GM19324 (cell line): Measurements from ENCODE around the gene KRTAP10-11.

Experiments
- ATAC-seq: cut with Tn5 transposase; IDR thresholded peaks from one replicate; pipeline ENCODE4 v1.9.1; 2021; ENCODE audit warnings: mild to moderate bottlenecking, moderate library complexity; ENCODE audit not compliant: unreplicated experiment, low FRiP score

KRTAP10-11 gene

DNA sequence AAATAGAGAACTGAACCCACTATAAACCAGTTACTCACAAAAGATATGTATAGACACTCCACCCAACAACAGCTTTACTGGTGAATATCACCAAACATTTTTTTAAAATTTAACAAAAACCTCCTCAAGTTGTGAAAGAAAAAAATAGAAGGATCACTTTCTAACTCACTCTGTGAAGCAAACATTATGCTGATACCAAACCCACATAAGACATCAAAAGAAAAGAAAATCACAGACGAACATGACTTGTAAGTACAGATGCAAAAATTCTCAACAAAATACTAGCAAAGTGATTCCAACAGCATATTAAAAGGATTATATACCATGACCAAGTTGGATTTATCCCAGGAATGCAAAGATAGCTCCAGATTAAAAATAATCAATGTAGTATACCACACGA is 45.5 kb downstream of the KRTAP10-11 start:
- ATAC-seq, result no peak

DNA sequence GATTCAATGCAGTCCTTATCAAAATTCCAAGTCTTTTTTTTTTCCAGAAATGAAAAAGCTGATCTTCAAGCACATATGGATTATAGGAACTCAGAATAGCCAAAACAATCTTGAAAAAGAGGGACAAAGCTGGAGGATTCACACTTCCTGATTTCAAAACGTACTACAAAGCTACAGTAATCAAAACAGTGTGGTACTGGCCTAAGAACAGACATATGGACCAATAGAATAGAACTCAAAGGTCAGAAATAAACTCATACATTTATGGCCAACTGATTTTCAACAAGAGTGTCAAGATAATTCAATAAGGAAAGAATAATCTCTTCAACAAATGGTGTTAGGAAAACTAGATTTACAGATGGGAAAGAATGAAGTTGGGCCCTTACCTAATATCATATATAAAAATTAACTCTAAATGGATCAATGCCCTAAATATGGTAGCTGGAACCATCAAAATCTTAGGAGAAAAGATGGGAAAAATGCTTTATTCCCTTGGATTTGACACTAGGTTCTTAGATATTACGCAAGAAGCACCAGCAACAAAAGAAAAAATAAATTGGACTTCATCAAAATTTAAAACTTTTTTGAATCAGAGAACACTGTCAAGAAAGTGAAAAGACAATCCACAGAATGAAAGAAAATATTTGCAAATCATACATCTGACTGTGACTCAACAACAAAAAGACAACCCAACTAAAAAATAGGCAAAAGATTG is 46.7 kb downstream of the KRTAP10-11 start:
- ATAC-seq, result no peak

DNA sequence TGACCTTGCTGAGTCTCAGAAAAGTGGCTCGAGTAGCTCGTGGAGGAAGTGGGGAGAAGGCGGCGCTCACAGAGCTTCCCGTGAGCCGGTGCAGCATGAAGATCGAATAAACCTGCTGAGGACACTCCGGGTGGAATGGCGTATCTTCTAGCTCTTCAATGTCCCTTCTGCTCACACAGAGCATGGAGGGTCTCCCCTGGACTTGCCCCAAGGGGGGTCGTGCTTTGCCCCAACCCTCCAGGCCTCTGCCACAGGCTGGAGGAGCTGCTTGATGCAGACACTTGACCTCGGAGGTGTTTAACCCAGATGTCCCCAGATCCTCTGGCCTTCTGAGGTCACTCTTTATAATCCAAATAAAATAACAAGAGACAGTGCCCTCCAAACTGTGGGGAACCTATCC is 48.6 kb downstream of the KRTAP10-11 start:
- no peak for ATAC-seq

DNA sequence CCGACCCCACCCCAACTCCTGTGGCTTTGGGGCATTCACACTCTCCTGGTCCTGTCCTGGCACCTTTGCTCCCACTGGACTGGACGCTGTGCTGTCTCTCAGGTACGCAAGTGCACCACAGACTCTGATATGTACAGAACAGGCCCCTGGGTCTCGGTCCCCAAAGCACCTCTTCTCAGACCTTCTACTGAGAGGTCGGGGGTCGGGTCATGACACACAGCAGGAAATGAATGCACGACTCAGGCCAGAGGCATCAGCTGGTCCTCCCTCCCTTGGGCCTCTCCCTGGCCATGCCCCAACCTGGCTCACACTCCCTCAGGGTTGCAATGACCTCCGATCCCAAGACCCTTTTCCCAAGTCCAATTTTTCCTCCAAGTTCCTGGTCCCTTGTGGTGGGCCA is 49.0 kb downstream of the KRTAP10-11 start:
- ATAC-seq, result no peak

DNA sequence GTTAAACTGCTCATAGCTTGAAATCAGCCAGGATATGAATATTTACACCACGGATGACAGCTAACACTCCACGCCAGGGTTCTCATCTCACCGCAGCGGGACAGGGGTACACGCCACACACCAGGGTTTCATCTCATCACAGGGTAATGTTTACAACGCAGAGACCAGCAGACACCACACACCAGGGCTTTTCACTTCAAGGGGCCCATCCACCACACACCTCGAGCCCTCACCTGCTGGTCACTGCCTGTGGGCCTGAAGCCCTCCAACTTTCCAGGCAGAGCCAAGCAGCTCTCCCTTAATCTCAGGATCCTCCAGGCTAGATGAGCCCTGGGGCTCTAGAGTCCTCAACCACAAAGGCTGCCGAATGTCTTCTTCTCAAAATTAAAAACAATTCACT is 49.4 kb downstream of the KRTAP10-11 start:
- ATAC-seq, result no peak

DNA sequence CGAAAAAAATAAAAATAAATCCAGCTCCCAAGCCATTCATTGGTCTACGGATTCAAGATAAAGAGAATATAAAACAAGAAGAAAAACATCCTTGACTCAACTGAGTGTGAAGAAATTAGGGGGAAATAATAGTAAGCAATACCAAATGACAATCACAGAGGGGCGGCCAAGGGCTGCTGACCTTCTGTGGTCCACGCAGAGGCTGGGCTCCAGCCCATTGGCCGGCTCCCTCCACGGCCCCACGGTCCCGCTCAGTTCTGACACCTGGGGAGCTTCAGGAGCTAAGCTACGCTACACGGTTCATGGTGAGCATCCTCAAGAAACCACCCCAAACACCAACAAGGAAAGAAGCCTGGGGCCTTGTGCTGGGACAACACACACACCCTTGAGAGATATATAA is 50.4 kb downstream of the KRTAP10-11 start:
- ATAC-seq, result no peak
